HFF-Myc (cell line): ENCODE data around the gene FRS3.

Experiments used
- DNase-seq: peaks from one replicate; pipeline ENCODE4 v3.0.0-alpha.2; 2011; ENCODE audit warnings: low read depth; ENCODE audit errors: extremely low read depth
- H3K4me3 ChIP-seq: replicated peaks from 2 replicates; pipeline ENCODE4 v1.5.1; 2011; ENCODE audit warnings: low read depth, mild to moderate bottlenecking, control low read depth, low read length
- TF ChIP-seq, protein P1 (sequence below): IDR thresholded peaks from 2 replicates; pipeline ENCODE4 v1.5.1; 2012; ENCODE audit warnings: mild to moderate bottlenecking, low read depth, low read length, control low read depth; ENCODE audit errors: missing control alignments

FRS3 gene

DNA sequence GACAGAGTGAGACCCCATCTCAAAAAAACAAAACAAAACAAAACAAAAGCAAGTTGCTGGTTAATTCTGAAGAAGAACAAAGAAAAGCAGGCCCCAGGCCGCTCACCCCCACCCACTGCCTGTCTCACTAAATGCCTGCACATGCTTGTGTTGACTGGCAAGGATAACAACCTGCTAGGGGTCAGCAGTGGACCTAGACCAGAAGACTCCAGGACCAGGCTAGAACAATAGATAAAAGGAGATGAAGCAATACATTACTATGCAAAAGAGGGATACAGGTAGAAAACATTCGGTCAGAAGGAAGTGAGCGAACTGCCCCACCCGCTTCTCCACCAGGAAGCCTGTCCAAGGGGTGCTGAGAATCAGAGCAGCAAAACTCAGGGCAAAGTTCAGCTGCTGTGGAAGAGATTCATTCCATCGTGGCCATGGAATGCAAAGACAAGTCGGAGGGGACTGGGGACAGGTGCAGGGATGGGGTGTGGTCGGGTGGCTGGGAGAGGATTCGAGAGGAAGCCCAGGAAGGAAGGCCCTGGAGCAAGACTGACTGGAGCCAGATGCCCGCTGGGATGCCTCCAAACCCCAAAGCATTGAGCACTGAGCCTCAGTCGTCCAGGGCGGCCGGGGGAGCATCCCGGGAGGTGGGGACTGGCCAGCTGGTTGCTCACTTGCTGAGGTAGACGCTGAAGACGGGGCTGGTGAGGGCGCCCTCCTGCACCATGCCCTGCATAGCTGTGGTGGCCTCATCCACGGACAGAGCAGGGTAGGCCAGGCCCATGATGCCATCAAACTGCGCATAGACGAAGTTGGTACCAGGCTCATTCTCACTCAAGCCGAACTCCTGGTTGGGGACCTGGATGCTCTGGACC lies 37.8 kb downstream of the FRS3 start:
- TF ChIP-seq, protein P1, sequence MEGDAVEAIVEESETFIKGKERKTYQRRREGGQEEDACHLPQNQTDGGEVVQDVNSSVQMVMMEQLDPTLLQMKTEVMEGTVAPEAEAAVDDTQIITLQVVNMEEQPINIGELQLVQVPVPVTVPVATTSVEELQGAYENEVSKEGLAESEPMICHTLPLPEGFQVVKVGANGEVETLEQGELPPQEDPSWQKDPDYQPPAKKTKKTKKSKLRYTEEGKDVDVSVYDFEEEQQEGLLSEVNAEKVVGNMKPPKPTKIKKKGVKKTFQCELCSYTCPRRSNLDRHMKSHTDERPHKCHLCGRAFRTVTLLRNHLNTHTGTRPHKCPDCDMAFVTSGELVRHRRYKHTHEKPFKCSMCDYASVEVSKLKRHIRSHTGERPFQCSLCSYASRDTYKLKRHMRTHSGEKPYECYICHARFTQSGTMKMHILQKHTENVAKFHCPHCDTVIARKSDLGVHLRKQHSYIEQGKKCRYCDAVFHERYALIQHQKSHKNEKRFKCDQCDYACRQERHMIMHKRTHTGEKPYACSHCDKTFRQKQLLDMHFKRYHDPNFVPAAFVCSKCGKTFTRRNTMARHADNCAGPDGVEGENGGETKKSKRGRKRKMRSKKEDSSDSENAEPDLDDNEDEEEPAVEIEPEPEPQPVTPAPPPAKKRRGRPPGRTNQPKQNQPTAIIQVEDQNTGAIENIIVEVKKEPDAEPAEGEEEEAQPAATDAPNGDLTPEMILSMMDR, result no peak
- DNase-seq, result no peak
- no peak overlapping the region for H3K4me3 ChIP-seq

DNA sequence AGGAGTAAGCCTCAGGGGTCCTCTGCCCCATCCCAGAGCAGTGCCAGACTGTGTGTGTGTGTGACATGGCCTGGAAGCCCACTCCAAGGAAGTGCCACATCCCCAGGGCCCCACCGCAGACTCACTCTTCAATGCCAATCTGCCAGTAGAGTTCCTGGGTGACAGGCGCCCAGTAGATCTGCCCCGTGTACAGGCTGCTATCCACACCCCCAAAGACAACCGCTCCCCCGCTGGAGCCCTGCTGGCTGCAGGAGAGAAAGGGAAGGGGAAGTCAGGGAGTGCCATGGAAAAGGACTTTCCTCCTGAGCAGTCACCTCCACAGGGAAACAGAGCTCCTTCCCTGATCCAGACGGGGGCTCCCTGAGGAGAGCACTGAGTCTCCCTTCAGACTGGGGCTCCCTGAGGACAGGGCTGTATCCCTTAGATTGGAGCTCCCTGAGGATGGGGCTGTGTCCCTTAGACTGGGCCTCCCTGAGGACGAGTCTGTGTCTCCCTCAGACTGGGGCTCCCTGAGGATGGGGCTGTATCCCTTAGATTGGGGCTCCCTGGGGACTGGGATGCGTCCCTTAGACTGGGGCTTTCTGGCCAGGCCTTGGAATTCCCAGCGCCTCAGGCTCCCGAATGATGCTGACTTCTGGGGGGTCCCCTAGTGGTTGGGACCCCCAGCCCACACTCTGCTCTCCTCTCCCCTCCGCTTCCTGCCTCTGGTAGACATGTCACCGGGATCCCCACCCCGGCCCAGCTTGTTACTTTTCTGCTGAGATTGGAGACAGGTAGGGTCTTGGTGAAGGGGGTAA lies 39.1 kb downstream of the FRS3 start:
- no peak for DNase-seq
- TF ChIP-seq, protein P1, result no peak

DNA sequence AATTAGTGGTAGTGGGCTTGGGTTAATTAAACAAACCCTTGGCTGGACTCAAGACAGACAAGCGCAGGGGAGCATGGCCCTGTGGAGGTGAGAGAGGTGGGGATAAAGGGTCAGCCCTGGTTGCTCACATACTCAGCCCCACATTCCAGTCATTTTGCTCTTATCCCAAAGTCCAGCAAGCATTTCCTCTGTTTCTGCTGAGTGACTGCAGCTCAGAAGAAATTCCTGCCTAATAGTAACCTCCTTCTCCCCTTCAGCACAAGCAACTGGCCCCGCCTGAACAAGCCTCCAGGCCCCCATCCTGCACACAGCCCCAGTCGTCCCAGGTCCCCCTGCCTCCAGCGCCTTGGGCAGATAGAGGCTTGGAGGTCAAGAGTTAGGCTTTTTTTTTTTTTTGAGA lies 40.7 kb downstream of the FRS3 start:
- no peak overlapping the region for H3K4me3 ChIP-seq
- TF ChIP-seq, protein P1, result no peak
- DNase-seq, result no peak

More for the DNA sequence above, 39.1 kb downstream of the FRS3 start:
- H3K4me3 ChIP-seq, result no peak overlapping the region

DNA sequence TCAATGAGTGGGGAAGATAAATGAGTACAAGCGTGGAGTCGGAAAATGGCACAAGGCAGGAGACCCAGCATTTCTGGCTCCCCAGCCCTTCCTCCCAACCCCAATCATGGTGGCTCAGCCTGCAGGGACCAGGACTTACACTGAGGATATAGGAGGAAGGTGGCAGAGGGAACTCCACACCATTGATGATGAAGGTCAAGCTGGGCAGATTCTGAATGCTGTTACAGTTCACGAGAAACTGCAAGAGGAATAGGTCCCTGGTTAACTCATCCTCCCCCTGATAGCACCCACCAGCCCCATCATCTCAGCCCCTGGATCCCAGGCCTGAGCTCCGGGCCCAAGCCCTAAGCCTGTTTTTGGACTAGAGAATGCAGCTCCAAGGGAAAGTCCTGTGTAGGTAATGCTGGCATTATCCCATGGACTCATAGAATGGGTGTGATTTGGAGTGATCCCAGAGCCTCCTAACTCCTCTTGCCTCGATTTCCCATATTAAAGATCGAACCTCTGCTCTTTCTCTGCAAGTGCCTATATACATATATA lies 42.0 kb downstream of the FRS3 start:
- no peak for DNase-seq
- TF ChIP-seq, protein P1, result no peak
- no peak overlapping the region for H3K4me3 ChIP-seq

DNA sequence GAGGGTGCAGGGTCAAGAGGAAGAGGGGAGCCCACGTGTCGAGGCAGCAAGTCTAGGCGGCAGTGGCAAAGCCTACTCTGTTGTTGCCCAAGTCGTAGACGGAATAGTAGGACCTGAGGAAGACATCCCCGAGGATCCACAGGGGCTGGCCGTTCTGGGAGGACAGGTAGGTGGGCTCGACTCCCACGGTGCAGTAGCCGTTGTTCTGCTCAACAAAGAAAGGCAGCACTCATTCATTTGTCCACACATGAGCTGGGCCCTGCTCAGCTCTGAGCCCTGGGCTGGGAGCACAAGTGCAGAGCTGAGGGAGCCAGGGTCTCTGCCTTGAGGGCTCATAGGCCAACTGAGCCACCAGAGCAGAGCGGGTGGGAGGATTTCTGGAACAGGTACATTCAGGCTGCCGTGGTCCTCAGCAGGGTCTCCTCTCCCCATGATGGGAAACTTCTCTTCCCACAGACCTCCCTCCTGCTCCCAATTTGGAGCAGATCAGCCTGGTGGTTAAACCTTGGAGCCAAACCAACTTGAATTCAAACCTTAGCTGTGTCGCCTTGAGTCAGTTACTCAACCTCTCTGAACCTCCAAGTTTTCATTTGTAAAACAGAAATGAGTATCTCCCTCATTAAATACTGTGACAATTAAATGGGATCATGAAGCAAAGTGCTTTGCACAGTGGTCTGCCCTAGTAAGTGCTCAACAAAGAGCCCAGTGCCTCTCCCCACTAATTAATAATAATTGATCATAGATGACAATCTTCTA lies 42.7 kb downstream of the FRS3 start:
- TF ChIP-seq, protein P1, result no peak
- DNase-seq, result no peak
- no peak overlapping the region for H3K4me3 ChIP-seq

DNA sequence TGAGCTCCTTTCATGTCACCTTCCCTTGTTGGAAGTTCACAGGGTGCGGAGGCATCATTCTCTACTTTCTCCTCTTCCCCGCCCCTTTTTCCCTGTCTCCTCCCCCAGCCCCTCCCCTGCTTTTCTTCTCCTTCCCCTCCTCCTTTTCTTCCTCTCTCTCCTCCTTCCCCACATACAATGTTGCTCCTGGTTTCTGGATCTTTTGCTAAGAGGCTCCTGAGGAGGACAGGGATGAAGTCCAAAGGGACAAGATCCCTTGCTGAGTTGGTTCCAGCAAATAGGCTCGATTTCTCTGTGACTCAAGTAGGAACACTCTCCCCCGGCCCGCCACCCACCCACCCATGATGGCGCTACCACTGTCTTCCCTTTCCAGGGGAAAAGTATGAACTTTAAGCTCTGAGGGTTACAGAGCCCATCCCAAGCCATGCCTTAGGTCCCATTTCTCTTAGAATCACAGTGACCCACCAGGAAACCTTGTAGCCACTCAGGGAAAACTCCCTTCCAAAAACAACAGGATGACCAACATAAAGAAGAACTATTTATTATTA lies 43.4 kb downstream of the FRS3 start:
- DNase-seq, result no peak
- TF ChIP-seq, protein P1, result no peak
- H3K4me3 ChIP-seq, result no peak overlapping the region
